Measurements from ENCODE around the gene GCKR.

GRCh38 chr2:27509326-27509725, 12.7 kb downstream of the GCKR start:
- TF ChIP-seq TOX (CRISPR knock-in tag; IDR thresholded peaks at IDR 0.05; ENCODE audit: borderline replicate concordance) (no peak), PPARA (CRISPR knock-in tag; IDR thresholded peaks at IDR 0.05; ENCODE audit: borderline replicate concordance) (no peak), RARB (CRISPR knock-in tag; IDR thresholded peaks at IDR 0.05) (no peak), PATZ1 (CRISPR knock-in tag; IDR thresholded peaks at IDR 0.05; ENCODE audit: borderline replicate concordance) (no peak), ZNF70 (CRISPR knock-in tag; IDR thresholded peaks at IDR 0.05) (no peak), OSR1 (CRISPR knock-in tag; IDR thresholded peaks at IDR 0.05) (no peak)
- TF ChIP-seq, protein P1, sequence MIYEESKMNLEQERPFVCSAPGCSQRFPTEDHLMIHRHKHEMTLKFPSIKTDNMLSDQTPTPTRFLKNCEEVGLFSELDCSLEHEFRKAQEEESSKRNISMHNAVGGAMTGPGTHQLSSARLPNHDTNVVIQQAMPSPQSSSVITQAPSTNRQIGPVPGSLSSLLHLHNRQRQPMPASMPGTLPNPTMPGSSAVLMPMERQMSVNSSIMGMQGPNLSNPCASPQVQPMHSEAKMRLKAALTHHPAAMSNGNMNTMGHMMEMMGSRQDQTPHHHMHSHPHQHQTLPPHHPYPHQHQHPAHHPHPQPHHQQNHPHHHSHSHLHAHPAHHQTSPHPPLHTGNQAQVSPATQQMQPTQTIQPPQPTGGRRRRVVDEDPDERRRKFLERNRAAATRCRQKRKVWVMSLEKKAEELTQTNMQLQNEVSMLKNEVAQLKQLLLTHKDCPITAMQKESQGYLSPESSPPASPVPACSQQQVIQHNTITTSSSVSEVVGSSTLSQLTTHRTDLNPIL (CRISPR knock-in tag; IDR thresholded peaks at IDR 0.05; ENCODE audit: low read depth): no peak

Data from SK-N-SH treated with all-trans-retinoic acid at 6 μM for 48 hours (cell line).